ENCODE results near the gene CD200R1.

DNA sequence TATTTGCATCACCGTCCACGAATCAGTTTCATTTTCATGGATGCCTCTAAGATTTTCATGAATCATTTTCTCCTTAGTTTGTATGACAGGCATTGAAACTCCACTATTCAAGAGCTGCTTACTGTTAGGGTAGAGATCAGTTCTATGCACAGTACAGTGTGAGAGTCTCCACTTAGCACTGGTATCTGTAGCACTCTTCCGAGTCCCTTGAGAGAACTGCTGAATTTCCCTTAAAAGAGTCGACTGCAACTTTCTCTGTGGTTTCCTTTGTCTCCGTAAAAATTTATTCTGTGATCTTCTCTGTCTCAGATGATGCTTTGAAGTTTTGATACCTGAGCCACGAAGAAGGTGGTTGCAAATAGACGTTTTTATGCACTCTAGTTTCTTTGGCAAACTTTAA is 30.7 kb upstream of the CD200R1 start:
- TF ChIP-seq EZH2 (IDR thresholded peaks at IDR 0.05; ENCODE audit: low read depth) = no peak
- TF ChIP-seq, protein P1, sequence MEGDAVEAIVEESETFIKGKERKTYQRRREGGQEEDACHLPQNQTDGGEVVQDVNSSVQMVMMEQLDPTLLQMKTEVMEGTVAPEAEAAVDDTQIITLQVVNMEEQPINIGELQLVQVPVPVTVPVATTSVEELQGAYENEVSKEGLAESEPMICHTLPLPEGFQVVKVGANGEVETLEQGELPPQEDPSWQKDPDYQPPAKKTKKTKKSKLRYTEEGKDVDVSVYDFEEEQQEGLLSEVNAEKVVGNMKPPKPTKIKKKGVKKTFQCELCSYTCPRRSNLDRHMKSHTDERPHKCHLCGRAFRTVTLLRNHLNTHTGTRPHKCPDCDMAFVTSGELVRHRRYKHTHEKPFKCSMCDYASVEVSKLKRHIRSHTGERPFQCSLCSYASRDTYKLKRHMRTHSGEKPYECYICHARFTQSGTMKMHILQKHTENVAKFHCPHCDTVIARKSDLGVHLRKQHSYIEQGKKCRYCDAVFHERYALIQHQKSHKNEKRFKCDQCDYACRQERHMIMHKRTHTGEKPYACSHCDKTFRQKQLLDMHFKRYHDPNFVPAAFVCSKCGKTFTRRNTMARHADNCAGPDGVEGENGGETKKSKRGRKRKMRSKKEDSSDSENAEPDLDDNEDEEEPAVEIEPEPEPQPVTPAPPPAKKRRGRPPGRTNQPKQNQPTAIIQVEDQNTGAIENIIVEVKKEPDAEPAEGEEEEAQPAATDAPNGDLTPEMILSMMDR (conservative IDR thresholded peaks at IDR 0.05) = no peak
